Measurements from ENCODE around the gene TADA3.
A peak's percentile ranks its signal among the peaks of the same experiment; 100 is the strongest.

Gene TADA3

DNA sequence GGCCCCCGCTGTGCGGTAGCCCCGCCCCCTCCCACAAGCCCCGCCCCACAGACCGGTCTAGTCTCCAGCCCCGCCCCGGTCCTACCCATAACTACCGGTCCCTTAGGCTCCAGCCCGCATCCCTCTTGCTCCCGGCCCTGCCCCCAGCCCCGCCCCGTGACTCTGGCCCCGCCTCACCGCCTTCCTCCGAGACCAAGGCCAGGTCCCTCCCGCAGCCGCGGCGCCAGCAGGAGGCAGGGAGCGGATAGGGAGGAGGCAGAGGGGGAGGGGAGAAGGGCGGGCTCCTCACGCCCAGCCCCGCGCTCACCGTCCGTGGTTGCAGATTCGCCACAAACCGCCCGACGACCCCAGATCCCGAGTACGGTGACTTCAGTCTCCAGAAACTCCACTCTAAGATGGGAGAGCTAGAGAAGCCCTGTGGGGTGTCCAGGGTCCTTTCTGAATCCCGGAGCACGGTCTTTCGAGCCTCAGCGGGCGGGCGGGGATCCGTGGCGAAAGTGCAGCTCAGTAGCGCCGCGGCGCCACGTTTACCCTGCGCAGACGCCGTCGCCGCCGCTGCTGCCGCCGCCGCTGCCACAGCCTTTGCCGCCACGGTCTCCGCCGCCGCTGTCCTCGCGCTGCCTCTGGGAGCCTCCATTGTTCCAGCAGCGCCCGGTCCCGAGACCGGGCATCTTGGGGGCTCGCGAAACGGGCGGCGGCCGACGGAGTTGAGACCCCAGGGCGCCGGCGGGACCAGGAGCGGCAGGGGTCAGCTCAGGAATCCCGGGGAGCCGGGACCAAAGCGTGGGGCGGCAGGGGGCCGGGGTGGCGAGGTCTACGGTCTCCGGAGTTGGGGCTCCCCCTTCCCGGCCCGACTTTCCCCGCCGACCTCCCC lies 60.8 kb downstream of the TADA3 start, which contains the start of gene BRPF1:
Gene BRPF1 (plus strand): TSS at position 530 of the 874 bp plus-strand sequence. CDS start 2,406 bp downstream, outside the sequence.
- TF ChIP-seq TAF1 (IDR thresholded peaks at IDR 0.05; ENCODE audit: borderline replicate concordance, insufficient read depth, low read length) (peak; percentile 59; the same call in 1 of the 2 replicates), FOXP2 (optimal IDR thresholded peaks at IDR 0.05; ENCODE audit: borderline replicate concordance, extremely low read depth, extremely low read length, insufficient read depth) (no peak), POLR2AphosphoS5 (IDR thresholded peaks at IDR 0.05; ENCODE audit: low read depth, low read length) (peak; percentile 70)

DNA sequence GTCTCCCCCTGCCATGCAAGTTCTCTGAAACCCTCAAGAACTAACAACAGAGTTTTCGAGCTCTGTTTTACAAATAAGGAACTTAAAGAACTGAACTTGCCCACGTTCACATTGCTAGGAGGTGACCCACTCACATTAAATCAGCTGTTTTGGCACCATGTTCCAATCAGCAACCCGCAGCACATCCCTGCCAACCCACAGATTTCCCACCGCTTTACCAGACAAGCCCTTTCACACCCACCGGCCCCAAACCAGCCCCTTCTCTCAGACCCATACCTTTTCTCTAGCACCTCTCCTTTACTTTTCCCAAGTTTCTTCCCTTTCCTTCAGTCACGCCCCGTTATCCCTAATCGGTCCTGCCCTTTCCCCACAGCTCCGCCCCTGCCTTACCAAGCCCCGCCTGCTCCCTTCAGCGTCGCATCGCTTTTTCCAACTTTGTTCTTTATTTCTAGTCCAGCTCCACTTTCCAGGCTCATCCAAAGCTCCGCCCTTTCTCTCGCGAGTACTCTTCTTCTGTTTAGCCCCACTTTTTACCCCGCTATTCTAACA lies 61.5 kb downstream of the TADA3 start:
- TF ChIP-seq FOXP2 (optimal IDR thresholded peaks at IDR 0.05; ENCODE audit: borderline replicate concordance, extremely low read depth, extremely low read length, insufficient read depth) (no peak), REST (IDR thresholded peaks at IDR 0.05; ENCODE audit: insufficient read depth in 1 of 2, low read depth in 2 of 2, low read length in 2 of 2) (no peak)

Data from PFSK-1 (cell line).